HCT116 (cell line): Measurements from ENCODE around the gene TWIST1.

Source experiments
- POLR2A ChIP-seq: IDR thresholded peaks from 2 replicates; pipeline ENCODE4 v1.7.0; 2011; ENCODE audit warnings: borderline replicate concordance; ENCODE audit not compliant: insufficient read depth, insufficient read length; ENCODE audit errors: extremely low read depth
- SIN3A ChIP-seq: IDR thresholded peaks from 2 replicates; pipeline ENCODE4 v1.6.1; 2012; ENCODE audit warnings: low read depth
- TCF7L2 ChIP-seq: IDR thresholded peaks from 2 replicates; pipeline ENCODE4 v1.7.0; 2011; ENCODE audit warnings: borderline replicate concordance, inconsistent platforms; ENCODE audit not compliant: insufficient read depth, insufficient read length; ENCODE audit errors: extremely low read depth
- YY1 ChIP-seq: IDR thresholded peaks from 2 replicates; pipeline ENCODE4 v1.6.1; 2011; ENCODE audit warnings: low read length, low read depth, moderate library complexity, mild to moderate bottlenecking; ENCODE audit not compliant: insufficient replicate concordance; ENCODE audit errors: extremely low read depth
- TF ChIP-seq, protein P1 (sequence below), 3 experiments: fragments of 200-600 bp in 1 of 3; sonication (generic) in 1 of 3; IDR thresholded peaks in 2 of 3; conservative IDR thresholded peaks in 1 of 3; 2 replicates each; pipeline ENCODE4 v1.5.1; 2012 to 2017; ENCODE audit warnings: low read depth in 2 of 3, low read length in 2 of 3, antibody characterized with exemption in 1 of 3, borderline replicate concordance in 1 of 3, control low read depth in 1 of 3, mild to moderate bottlenecking in 1 of 3, mixed read lengths in 1 of 3, mixed run types in 1 of 3, moderate library complexity in 1 of 3; ENCODE audit not compliant: insufficient read depth in 1 of 3
- TF ChIP-seq, protein P2 (sequence below): IDR thresholded peaks from 2 replicates; pipeline ENCODE4 v1.6.1; 2012

DNA sequence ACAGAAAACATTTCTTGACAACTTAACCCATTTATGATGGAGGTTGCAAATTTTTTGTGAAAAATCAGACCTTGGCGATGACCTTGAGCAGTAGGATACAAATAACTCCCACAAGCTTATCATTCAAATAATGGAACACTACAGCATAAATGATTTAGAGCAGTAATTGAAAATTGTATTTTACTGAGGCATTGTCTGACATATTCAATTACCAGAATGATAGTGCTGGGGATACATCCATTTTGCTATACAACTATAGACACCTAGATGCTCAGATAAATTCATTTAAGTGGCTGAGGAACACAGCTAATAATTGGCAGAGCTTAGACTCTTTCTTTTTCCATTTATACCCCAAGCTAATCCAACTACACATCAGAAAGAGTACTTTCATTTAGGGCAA is 18.9 kb downstream of the TWIST1 start:
- TF ChIP-seq, protein P1, sequence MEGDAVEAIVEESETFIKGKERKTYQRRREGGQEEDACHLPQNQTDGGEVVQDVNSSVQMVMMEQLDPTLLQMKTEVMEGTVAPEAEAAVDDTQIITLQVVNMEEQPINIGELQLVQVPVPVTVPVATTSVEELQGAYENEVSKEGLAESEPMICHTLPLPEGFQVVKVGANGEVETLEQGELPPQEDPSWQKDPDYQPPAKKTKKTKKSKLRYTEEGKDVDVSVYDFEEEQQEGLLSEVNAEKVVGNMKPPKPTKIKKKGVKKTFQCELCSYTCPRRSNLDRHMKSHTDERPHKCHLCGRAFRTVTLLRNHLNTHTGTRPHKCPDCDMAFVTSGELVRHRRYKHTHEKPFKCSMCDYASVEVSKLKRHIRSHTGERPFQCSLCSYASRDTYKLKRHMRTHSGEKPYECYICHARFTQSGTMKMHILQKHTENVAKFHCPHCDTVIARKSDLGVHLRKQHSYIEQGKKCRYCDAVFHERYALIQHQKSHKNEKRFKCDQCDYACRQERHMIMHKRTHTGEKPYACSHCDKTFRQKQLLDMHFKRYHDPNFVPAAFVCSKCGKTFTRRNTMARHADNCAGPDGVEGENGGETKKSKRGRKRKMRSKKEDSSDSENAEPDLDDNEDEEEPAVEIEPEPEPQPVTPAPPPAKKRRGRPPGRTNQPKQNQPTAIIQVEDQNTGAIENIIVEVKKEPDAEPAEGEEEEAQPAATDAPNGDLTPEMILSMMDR (IDR thresholded peaks at IDR 0.05 in 2 of 3, conservative IDR thresholded peaks at IDR 0.05 in 1 of 3; ENCODE audit: borderline replicate concordance in 1 of 3, insufficient read depth in 1 of 3, low read depth in 2 of 3, low read length in 2 of 3) = no peak
- TF ChIP-seq YY1 (no peak), POLR2A (no peak), SIN3A (no peak), TCF7L2 (no peak)
- TF ChIP-seq, protein P2, sequence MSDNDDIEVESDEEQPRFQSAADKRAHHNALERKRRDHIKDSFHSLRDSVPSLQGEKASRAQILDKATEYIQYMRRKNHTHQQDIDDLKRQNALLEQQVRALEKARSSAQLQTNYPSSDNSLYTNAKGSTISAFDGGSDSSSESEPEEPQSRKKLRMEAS = no peak
